Stimulated activated CD4-positive, alpha-beta T cell treated with anti-CD3 and anti-CD28 coated beads, Interleukin-2, amount 100 ng/mL, for 24 hours (primary cell): ENCODE measurements around the gene GMCL2.
A peak's percentile ranks its signal among the peaks of the same experiment; 100 is the strongest.

ENCODE experiments used
- DNase-seq, 2 donors: peaks; one replicate each; pipeline ENCODE4 v3.0.0-alpha.2; 2020

The GMCL2 gene

GRCh38 chr5:178177569-178177968 is 9.6 kb downstream of the GMCL2 start:
- DNase-seq, result no peak

GRCh38 chr5:178176791-178177190 is 10.4 kb downstream of the GMCL2 start:
- no peak for DNase-seq

DNA sequence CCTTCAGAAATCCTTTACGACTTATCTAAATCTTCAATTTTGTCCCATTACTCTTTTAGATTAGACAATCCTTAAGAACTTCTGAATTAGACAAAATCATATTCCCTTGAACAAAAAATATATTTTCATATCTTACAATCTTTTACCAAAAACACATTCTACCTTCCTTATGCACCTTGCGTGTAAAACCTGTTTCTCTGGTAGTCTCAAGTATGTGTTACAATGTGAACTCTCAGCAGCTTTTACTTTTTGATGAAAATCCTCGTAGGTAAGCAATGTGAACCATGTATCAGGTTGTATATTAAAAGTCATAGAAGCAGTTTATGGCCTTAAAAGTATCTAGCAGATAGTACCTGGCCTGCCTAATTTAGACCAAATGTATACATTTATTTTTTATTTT is 12.7 kb downstream of the GMCL2 start:
- DNase-seq, result no peak

DNA sequence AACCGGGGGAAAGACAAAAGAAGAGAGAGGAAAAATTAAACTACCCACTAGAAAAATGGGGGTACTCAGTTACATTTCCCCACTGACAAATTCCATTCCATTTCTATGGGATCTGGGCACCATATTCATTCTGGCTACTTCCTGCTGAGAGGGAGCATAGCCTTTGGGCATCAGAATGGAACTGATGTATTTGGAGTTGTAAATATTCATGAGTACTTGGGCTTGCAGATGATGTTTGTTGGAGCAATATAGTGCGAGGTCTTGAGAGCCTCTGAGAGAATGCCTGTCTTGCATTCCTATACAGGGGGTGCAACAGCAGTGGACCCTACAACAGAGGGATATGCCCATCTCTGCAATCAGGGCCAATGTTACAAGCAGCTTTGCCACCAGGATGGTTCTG is 16.7 kb downstream of the GMCL2 start:
- no peak for DNase-seq

DNA sequence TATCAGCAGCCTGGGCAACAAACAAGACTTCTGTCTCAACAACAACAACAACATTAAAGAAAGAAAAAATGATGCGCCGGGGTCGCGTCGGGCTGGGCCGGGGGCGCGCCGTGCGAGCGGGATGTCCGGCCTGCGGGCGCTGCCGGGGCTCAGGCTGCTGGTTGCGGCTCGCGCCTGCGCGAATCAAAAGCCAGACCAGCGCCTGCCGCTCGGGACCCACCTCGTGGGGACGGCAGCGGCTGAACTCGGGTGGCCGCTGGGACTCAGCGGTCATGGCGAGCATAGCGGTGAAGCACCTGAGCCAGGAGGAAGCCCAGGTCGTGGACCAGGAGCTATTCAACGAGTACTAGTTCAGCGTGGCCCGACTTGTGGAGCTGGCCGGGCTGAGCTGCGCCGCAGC is 21.6 kb downstream of the GMCL2 start:
- DNase-seq, result no peak

GRCh38 chr5:178163772-178164735 is 23.1 kb downstream of the GMCL2 start:
- DNase-seq, result peak; percentile 95 to 96

GRCh38 chr5:178162481-178162880 is 24.7 kb downstream of the GMCL2 start:
- no peak for DNase-seq

DNA sequence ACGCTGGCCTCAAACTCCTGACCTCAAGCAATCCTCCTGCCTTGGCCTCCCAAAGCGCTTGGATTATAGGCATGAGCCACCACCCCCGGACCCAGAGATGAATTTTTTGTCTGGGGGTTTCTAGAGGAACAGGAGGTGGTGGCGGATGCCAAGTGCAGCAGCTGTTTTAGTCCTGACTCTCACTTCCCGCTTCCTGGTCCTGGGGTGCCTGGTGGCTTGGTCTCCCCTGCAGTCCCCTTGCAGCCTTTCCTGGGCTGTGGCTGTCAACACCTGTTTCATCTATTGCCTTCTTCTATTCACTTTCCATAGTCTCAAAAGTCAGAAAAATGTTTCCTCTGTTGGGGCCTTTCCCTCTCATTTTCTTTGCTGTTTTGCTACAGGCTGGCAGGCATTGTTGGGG is 27.0 kb downstream of the GMCL2 start:
- no peak for DNase-seq

- no peak for DNase-seq
Measured at GRCh38 chr5:178155065-178155464, 32.1 kb downstream of the GMCL2 start.

DNA sequence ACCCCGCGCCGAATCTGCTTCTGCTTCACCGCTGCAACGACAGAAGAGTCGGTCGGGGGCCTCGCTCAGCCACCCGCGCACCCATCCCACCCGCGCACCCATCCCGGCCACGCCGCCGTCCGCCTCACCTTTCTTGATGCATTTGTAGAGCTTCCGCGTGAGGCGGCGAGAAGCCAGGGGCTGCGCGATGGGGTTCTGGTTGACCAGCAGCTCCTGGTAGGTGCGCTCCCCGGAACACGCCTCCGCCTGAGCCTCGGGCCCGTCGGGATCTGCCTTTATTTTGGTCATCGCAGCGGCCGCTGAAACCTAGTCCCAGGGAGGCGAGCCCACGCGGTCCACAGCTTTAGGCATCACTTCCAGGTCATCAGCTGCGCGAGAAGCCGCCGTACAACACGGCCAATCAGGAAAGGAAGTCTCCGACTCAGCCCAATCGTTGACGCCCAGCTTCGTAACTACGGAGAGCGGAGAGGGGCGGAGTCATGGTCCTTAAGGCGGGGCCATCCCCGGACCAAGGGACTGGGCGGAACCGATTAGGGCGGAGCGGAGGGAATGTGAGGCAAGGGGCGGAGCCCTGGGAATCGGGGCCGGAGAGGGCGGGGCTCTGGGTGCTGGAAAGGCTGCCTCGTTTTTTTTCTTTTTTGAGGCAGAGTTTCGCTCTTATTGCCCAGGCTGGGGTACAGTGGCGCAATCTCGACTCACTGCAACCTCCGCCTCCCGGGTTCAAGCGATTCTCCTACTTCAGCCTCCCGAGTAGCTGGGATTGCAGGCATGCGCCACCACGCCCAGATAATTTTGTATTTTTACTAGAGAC is 33.4 kb downstream of the GMCL2 start, which contains the start of gene NHP2:
Gene NHP2 (minus strand): TSS at position 356 of the 811 bp plus-strand sequence. CDS start 68 bp downstream, at position 288.
- peak; percentile 99 for DNase-seq

DNA sequence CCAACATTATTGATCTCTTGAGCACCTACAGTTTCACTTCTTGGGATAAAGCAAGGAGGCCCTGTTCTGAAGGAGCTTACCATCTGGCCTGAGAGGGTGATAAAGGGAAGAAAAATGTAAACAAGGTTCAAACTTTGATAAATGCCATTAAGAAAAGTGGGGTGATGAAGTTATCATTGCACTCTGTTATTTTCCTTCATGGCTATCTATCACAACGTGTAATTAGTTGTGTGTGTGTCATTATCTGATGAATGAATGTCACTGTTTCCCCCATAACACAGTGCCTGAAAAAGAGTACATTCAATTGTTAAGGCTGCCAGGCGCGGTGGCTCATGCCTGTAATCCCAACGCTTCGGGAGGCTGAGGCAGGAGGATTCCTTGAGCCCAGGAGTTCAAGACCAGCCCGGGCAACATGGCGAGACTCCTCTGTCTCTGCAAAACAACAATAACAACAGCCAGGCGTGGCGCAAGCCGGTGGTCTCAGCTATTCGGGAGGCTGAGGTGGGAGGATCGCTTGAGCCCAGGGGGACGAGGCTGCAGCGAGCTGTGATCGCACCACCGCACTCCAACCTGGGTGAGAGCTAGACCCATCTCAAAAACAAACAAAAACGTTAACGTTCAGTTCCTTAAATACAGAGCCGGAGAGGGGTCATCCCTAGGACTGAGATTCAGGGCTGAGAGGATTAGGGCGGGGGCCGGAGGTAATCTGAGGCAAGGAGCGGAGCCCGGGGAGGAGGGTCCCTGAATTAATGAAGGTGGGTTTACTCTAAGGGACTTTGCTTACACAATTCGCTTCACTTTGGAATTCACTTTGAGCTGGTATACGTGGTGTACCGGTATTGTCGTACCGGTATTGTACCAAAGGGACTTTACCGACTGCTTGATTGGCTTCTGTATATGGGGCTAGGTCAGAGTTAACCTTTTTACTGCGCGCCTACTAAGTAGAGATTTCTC is 34.4 kb downstream of the GMCL2 start:
- DNase-seq, result no peak

DNA sequence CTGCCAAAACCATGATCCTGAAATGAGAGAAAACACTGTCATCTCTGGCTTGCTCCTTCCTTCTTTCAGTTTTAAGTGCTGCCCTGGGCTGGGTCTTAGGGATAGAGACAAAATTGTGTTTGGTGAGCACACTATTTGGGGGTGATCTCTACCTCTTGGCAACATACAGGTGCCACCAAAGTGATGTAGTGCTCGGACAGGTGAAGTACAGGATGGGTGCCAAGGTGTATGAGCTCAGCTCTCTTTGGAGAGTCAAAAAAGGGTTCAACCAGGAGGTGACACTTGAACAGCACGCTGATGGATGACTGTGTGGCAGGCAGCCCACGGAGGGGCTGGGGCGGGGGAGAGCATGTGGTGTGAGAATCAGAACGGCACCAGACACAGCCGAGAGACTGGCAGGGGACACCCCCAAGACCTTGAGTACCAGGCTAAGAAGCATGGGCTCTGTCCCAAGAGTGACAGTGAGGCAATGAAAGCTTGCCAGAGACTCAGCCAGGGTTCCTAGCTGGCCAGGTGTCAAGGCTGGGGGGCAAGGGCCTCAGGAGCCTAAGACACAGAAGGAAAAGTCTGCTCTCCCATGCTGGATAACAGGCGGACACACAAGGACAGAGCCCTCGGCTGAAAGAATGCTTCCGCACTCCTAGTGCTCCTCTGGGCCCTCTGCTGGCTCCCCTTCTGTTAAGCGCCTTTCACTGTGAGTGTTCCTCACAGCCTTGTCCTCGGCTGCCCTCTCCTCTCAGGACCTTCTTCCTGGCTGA is 36.0 kb downstream of the GMCL2 start:
- no peak for DNase-seq

- no peak for DNase-seq
Measured at GRCh38 chr5:178149199-178149932, 37.8 kb downstream of the GMCL2 start.

GRCh38 chr5:178147406-178147805 is 39.8 kb downstream of the GMCL2 start:
- no peak for DNase-seq

DNA sequence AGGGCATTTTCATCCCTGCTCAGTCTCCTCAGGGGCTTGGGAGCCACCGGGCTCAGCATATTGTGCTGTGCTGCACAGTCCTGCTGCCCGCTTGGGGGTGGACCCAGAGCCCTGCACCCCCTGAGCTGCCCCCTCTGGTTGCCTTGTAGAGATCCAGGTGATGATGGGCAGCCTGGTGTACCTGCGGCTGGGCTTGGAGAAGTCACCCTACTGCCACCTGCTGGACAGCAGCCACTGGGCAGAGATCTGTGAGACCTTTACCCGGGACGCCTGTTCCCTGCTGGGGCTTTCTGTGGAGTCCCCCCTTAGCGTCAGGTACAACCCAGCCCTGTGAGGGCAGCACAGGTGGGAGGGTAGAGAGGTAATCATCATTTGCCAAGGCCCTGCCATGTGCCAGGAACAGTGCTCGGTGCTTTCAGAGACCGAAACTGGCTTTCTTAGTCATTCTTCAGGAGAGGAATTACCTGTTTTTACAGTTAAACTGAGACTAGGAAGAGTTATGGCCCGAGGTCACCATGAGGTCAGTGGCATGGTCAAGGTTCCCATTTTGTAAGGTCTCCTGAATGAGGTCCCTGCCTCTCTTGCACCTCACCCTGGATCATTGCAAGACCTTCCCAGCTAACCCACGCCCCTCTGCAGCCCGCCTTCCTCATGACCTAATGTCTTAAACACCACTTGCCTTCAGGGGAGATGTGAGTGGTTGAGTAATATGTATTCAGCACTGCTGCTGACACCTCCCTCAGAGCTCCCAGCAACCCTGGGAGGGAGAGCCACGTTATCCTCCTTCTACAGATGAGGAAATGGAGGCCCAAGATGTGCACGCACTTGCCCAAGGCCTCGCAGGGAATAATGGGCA is 41.0 kb downstream of the GMCL2 start:
- peak; percentile 74 to 77 for DNase-seq

DNA sequence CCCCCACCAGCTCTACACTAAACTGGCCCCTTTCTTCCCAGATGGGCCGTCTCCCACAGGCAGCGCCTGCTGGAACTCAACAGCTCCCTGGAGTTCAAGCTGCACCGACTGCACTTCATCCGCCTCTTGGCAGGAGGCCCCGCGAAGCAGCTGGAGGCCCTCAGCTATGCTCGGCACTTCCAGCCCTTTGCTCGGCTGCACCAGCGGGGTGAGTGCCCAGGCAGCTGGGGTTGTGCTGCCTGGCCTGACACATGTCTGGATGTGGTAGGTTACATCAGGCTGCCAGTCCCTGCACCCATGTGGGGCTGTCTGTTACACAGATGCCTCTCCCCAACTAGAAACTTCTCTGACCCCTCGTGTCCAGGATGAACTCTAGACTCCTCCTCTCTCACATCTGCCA is 43.3 kb downstream of the GMCL2 start:
- no peak for DNase-seq

- no peak for DNase-seq
Measured at GRCh38 chr5:178143246-178143645, 43.9 kb downstream of the GMCL2 start.

DNA sequence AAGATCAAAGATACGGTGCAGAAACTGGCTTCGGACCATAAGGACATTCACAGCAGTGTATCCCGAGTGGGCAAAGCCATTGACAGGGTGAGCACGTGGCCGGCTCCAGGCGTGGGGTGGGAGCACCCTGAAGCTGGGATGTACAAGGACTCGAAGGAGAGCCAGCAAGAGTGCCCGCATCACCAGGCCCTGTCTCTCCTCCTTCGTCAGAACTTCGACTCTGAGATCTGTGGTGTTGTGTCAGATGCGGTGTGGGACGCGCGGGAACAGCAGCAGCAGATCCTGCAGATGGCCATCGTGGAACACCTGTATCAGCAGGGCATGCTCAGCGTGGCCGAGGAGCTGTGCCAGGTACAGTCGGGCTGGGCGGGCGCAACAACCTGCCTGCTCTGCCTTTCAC is 44.5 kb downstream of the GMCL2 start:
- no peak for DNase-seq

- no peak for DNase-seq
Measured at GRCh38 chr5:178141550-178141949, 45.6 kb downstream of the GMCL2 start.

GRCh38 chr5:178137991-178138390 is 49.2 kb downstream of the GMCL2 start:
- no peak for DNase-seq
